ENCODE measurements around the gene YBX1.

DNA sequence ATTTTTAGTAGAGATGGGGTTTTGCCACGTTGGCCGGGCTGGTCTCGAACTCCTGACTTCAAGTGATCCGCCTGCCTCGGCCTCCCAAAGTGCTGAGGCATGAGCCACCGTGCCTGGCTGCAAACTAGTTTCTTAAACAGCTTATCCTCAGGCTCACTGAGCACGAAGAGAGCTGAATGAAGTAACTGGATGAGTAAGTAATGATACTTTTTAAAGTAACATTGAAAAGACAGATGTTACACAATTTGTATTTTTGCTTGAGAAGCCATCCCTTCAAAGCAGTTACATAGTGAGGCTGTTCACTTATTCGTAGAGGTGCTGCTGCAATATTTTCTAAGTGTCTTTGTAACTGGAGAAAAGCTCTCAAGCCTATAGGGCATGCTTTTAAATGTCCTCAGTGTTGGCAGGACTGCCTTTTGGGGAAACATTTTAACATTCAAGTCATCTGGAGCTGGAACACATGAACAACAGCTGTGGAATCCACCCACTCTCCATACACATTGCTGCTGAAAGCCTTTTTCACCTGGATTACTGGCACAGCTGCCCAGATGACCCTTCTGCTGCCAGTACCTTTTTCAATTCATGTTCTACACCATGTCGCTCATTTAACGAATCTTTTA lies 2.7 kb upstream of the YBX1 start:
- TF ChIP-seq GABPA (IDR thresholded peaks at IDR 0.05 in 1 of 2, conservative IDR thresholded peaks at IDR 0.05 in 1 of 2) = no peak
- TF ChIP-seq CTCF (IDR thresholded peaks at IDR 0.05; ENCODE audit: low read depth, low read length, missing input control) = no peak
- TF ChIP-seq SP1 (IDR thresholded peaks at IDR 0.05) = no peak
- no peak for TF ChIP-seq NR2F2 (IDR thresholded peaks at IDR 0.05)
- no peak for TF ChIP-seq JUND (IDR thresholded peaks at IDR 0.05)
- no peak for TF ChIP-seq RAD21 (IDR thresholded peaks at IDR 0.05)
- TF ChIP-seq, protein P1, sequence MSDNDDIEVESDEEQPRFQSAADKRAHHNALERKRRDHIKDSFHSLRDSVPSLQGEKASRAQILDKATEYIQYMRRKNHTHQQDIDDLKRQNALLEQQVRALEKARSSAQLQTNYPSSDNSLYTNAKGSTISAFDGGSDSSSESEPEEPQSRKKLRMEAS (IDR thresholded peaks at IDR 0.05) = no peak
- TF ChIP-seq, protein P2, sequence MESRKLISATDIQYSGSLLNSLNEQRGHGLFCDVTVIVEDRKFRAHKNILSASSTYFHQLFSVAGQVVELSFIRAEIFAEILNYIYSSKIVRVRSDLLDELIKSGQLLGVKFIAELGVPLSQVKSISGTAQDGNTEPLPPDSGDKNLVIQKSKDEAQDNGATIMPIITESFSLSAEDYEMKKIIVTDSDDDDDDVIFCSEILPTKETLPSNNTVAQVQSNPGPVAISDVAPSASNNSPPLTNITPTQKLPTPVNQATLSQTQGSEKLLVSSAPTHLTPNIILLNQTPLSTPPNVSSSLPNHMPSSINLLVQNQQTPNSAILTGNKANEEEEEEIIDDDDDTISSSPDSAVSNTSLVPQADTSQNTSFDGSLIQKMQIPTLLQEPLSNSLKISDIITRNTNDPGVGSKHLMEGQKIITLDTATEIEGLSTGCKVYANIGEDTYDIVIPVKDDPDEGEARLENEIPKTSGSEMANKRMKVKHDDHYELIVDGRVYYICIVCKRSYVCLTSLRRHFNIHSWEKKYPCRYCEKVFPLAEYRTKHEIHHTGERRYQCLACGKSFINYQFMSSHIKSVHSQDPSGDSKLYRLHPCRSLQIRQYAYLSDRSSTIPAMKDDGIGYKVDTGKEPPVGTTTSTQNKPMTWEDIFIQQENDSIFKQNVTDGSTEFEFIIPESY (IDR thresholded peaks at IDR 0.05) = no peak
- no peak for TF ChIP-seq EGR1 (IDR thresholded peaks at IDR 0.05; ENCODE audit: low read depth in 2 of 2)
- no peak for TF ChIP-seq YY1 (IDR thresholded peaks at IDR 0.05)
- no peak for TF ChIP-seq RXRA (IDR thresholded peaks at IDR 0.05)
- TF ChIP-seq REST (IDR thresholded peaks at IDR 0.05) = no peak

All from liver (tissue), 3 donors.